Posterior vena cava (tissue), 2 donors: ENCODE data around the gene SERP2. TPM values are rescaled to one million over a fixed set of nuclear protein-coding genes. Genes with fewer than 3 reads are reported as not detected.

Experiments used
- DNase-seq: peaks from one replicate; pipeline ENCODE4 v3.0.0-alpha.2; 2020; ENCODE audit warnings: low spot score
- intact Hi-C, 2 donors: fragments of 100-400 bp; cut with DNase I; formaldehyde crosslinking; loops; one replicate each; pipeline versions ENCODE4 v1.14.1 to v1.14.2; 2022 to 2023
- total RNA-seq, 2 donors: library from RNA; stranded (reverse); fragmentation: NEBNext Ultra II Directional; extraction: Animal tissue kit (Norgen Biotek cat#: 25700); gene quantifications; one replicate each; pipeline ENCODE4 v1.2.1, GENCODE V29; 2021
- donor health status: DM: yes; HTN: yes; CAD: no.
- donor health status: DM: yes; HTN: yes; CAD: no.

The SERP2 gene
- total RNA-seq, 2 donors from 2014 or later = 5.1 to 7.9 TPM

- intact Hi-C loops = no loop called here
- no peak for DNase-seq
These were observed 10.3 kb downstream of the SERP2 start for GRCh38 chr13:44383945-44384344.

GRCh38 chr13:44384778-44385177, 11.2 kb downstream of the SERP2 start:
- intact Hi-C loops = no loop called here
- no peak for DNase-seq

GRCh38 chr13:44385401-44385800, 11.8 kb downstream of the SERP2 start:
- no peak for DNase-seq
- intact Hi-C loops = no loop called here

- DNase-seq = no peak
- intact Hi-C loops = no loop called here
These were observed 12.2 kb downstream of the SERP2 start for GRCh38 chr13:44385847-44386246.

GRCh38 chr13:44386913-44387556, 13.4 kb downstream of the SERP2 start:
- intact Hi-C loops = no loop called here
- DNase-seq = no peak

GRCh38 chr13:44388427-44389059, 14.9 kb downstream of the SERP2 start:
- DNase-seq = no peak
- intact Hi-C loops = no loop called here

- no peak for DNase-seq
- intact Hi-C loops = no loop called here
These were observed 15.5 kb downstream of the SERP2 start for GRCh38 chr13:44389060-44389666.

- intact Hi-C loops = no loop called here
- no peak for DNase-seq
These were observed 16.3 kb downstream of the SERP2 start for GRCh38 chr13:44389876-44390275.

GRCh38 chr13:44393391-44393790, 19.8 kb downstream of the SERP2 start:
- intact Hi-C loops = no loop called here
- DNase-seq = no peak

GRCh38 chr13:44394658-44395057, 21.0 kb downstream of the SERP2 start:
- DNase-seq = no peak
- intact Hi-C loops = no loop called here

GRCh38 chr13:44395976-44396694, 22.5 kb downstream of the SERP2 start:
- no peak for DNase-seq
- intact Hi-C loops = no loop called here

- intact Hi-C loops = no loop called here
- DNase-seq = no peak
These were observed 23.3 kb downstream of the SERP2 start for GRCh38 chr13:44396701-44397580.

- intact Hi-C loops = no loop called here
- DNase-seq = no peak
These were observed 24.2 kb downstream of the SERP2 start for GRCh38 chr13:44397766-44398223.

GRCh38 chr13:44398606-44399005, 25.0 kb downstream of the SERP2 start:
- intact Hi-C loops = no loop called here
- no peak for DNase-seq

GRCh38 chr13:44399074-44399473, 25.4 kb downstream of the SERP2 start:
- DNase-seq = no peak
- intact Hi-C loops = no loop called here

GRCh38 chr13:44400736-44401135, 27.1 kb downstream of the SERP2 start:
- no peak for DNase-seq
- intact Hi-C loops = no loop called here

- intact Hi-C loops = no loop called here
- DNase-seq = no peak
These were observed 28.0 kb downstream of the SERP2 start for GRCh38 chr13:44401577-44401976.

GRCh38 chr13:44402899-44403445, 29.3 kb downstream of the SERP2 start:
- intact Hi-C loops = no loop called here
- no peak for DNase-seq

GRCh38 chr13:44403461-44404056, 29.9 kb downstream of the SERP2 start:
- intact Hi-C loops = no loop called here

More at GRCh38 chr13:44403461-44404056, 29.9 kb downstream of the SERP2 start:
- no peak for DNase-seq
